Myometrial cell (primary cell): Measurements from ENCODE around the gene RASGRP2. TPM values are rescaled to one million over a fixed set of nuclear protein-coding genes. Genes with fewer than 3 reads are reported as not detected.

ENCODE experiments used
- total RNA-seq: library from RNA; depleted of rRNA; stranded (reverse); fragments of >200 nt; gene quantifications from 2 replicates; pipeline ENCODE4 v1.2.3, GENCODE V29; 2015

RASGRP2 gene
- total RNA-seq, result 0.58 and 5.0 TPM in 2 replicates

DNA sequence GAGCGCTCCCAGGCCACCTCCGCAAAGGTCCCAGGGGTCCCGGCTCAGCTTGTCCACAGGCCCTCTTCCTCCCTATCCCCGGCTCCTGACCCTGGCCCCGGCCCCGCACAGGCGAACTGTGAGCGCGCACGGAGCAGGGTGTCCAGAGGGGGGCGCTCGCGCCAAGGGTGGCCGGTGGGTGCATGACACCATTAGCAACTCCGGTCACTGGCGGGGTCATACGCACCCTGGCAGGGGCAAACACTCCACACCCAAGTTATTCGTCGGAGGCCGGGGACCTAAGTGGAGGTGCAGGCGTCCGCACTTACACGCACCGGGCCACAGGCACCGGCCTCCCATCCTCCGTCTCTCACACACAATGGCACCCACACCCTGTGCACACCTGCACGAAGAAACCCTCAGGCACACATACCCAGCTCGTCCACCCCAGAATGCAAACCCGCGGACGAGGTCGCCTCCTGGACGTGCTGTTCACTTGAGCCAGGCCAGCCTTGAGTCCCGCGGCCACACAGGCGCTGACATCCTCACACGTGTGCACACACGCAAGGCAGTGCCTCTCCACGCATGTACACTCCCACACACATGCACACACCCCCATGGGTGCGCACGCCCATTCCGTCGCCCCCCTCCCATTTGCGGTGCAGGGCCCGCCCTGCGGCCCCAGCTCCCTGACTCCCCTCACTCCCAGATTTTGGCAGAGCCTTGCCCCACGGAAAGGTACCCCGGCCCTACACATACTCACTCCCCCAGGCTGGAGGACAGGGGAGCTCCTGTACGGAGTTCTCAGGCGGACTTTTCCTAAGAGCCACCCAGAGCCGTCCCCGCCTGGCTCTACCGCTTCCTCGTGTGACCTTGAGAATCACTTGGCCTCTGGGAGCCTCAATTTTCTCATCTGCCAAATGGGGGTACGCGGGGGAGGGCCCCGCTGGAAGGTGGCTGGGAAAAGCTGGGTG, at the start of gene RASGRP2:
Gene RASGRP2 (minus strand): TSS at position 552 of the 953 bp plus-strand sequence. CDS start 1,276 bp downstream, outside the sequence.

DNA sequence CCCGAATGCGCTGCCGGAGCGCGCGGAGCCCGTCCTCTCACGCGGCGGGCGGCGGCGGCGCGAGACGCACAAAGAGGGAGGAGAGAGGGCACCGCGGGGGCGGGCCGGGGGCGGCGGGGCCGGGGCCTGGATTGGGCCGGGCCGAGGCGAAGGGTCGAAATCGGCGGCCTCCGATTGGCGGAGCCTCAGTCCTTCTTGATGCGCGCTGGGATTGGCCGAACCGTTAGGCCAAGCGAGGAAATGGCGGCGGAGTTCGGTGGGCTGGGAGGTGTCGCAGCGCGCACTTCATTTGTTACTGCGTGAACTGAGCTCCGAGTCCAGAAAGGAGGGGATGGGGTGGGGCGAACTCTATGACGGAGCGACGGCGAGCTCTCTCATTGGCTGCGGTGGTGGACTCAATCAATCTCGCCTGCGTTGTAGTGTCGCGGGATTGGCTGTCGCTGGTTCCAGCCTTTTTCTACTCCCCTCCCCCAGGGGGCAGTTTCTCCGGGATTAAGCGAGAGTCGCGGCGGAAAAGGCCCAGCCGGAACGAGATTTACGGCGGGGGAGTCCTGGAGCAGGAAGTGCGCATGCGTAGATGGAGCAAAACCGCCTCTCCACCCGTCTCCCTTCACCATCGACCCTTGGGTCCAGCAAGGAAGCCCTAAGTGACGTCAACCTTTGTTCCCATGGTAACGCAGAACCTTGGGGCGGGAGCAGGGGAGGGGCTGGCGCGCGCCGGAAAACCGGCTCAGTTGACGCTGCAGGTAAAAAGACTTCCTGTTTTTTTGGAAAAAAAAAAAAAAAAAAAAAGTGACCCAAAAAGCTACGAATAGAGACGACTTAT, 34.7 kb upstream of the RASGRP2 start, which contains the start of gene SF1:
Gene SF1 (minus strand): TSS at position 70 of the 826 bp plus-strand sequence. CDS start 150 bp downstream, outside the sequence.

DNA sequence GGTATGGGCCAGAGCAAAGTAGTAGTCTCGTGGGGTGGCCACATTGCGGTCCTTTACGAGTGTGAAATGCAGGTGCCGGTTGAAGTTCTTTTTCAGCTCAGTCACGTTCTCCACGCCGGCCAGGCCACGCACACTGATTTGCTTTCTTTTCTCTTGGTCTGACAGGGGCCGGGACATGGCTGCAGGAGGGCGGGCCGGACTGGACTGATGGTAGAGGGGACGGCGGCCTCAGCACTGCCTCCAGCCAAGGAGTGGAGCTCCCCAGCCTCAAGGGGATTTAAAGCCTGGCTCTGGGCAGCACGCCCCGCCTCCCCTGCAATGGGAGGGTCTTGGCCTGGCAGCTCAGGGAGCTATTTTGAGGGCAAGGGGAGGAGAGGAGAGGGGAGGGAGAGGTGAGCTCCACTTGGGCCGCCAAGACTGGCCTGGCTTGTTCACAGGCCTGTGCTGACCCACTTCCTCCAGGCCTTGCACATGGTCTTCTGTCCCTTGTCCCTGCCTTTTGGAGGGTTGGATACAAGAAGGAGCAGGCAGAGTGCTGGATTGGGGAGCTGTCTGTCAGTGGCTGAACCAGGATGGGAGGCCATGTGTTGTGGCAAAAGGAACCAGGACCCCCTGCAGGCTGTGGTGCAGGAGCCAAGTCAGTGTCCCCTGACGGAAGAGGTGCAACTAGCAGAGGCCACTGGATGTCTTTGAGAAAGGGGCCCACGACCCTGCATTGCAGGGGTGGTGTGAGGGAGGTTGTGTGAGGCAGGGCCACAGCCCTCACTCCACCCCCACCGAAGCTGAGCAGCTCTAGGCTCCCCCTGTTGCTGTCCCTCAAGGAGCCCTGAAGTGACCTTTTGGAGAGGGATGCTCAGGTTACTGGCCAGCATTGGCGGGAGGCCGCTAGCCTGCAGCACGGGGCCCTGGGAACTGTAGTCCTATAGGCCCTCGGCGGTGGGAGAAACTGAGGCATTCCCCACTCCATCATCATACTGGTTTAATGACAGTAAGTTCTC, 16.1 kb upstream of the RASGRP2 start, which contains the start of gene PYGM:
Gene PYGM (minus strand): TSS at position 253 of the 998 bp plus-strand sequence. CDS start 76 bp downstream, at position 177.

DNA sequence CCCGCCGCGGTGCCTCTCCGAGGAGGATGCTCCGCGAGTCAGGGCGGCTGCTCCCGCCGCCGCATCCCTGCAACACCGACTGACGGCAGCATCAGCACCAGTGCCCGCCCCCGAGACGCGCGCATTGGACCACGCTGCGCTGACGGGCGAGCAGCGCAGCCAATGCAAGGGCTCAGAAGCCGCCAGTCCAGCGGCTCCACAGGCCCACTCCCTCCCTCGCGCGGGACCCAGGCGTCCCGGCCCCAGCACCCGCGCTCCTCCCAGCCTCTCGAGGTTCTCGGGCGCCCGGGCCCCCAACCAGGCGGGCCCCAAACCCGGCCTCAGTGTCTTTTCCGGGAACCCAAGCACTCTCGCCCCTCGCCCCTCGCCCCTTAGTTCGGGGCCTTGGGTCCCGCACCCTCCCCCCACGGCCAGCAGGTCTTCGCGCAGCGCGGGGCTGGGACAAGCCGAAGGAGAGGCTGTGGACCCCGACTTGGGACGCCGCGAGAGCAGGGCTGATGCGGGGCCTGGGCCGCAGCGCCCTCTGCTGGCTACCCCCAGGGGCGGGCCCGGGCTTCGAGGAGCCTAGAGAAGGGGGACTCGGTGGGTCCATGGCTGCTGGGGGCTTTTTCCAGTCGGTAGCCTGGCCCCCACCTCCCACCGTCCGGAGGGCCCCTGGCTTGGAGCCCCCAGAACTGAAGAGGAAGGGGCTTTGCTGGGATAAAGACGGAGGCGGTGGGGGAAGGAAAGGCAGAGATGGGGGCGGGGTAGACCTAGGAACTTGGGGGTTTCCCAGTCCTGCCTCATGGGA, 20.6 kb downstream of the RASGRP2 start, which contains the start of gene NRXN2:
Gene NRXN2 (minus strand): TSS at position 81 of the 790 bp plus-strand sequence. CDS start 9,498 bp downstream, outside the sequence.

Other genes with a start within 250 kb of the RASGRP2 start
- gene SLC22A11, start 188.2 kb downstream of the RASGRP2 start, total RNA-seq, result not detected in 2 replicates
- gene SLC22A12, start 152.9 kb downstream of the RASGRP2 start, total RNA-seq, result not detected in 2 replicates
- not detected in 2 replicates for gene NRXN2, start 20.9 kb downstream of the RASGRP2 start, total RNA-seq
- gene PYGM, start 15.8 kb upstream of the RASGRP2 start, total RNA-seq, result 0.18 and 1.2 TPM in 2 replicates
- 93.1 and 124 TPM in 2 replicates for gene SF1, start 34.4 kb upstream of the RASGRP2 start, total RNA-seq
- 20.7 and 40.1 TPM in 2 replicates for gene MAP4K2, start 59.1 kb upstream of the RASGRP2 start, total RNA-seq
- gene MEN1, start 66.4 kb upstream of the RASGRP2 start, total RNA-seq, result 21.6 and 23.4 TPM in 2 replicates
- 0.18 and 0.29 TPM in 2 replicates for gene CDC42BPG, start 100.5 kb upstream of the RASGRP2 start, total RNA-seq
- 99.8 and 161 TPM in 2 replicates for gene EHD1, start 134.5 kb upstream of the RASGRP2 start, total RNA-seq
- 22.7 and 27.4 TPM in 2 replicates for gene ATG2A, start 173.1 kb upstream of the RASGRP2 start, total RNA-seq
- gene PPP2R5B, start 180.5 kb upstream of the RASGRP2 start, total RNA-seq, result 14.9 and 20.8 TPM in 2 replicates
- not detected in 2 replicates for gene GPHA2, start 191.8 kb upstream of the RASGRP2 start, total RNA-seq
- not detected in 2 replicates for gene MAJIN, start 228.0 kb upstream of the RASGRP2 start, total RNA-seq